Hindlimb muscle (tissue), 1 donor: Measurements from ENCODE around the gene FAM83C. TPM values are rescaled to one million over a fixed set of nuclear protein-coding genes. Genes with fewer than 3 reads are reported as not detected.
A peak's percentile ranks its signal among the peaks of the same experiment; 100 is the strongest.

Experiments
- DNase-seq: peaks from one replicate; pipeline ENCODE4 v3.0.0-alpha.2; 2013
- polyA plus RNA-seq: library from polyadenylated mRNA; unstranded; fragments of 120-200 nt; gene quantifications from one replicate; pipeline ENCODE4 v1.2.1, GENCODE V29; 2013; ENCODE audit not compliant: insufficient read length

Gene FAM83C
- polyA plus RNA-seq, 1 donor: 0.17 TPM

GRCh38 chr20:35283441-35284266, 8.6 kb downstream of the FAM83C start:
- DNase-seq: no peak

- no peak for DNase-seq
Observed at GRCh38 chr20:35281506-35282101, 10.6 kb downstream of the FAM83C start.

- DNase-seq: no peak
Observed at GRCh38 chr20:35280523-35280922, 11.7 kb downstream of the FAM83C start.

GRCh38 chr20:35279533-35280174, 12.6 kb downstream of the FAM83C start:
- no peak for DNase-seq

- DNase-seq: no peak
Observed at GRCh38 chr20:35279040-35279439, 13.2 kb downstream of the FAM83C start.

GRCh38 chr20:35277531-35278395, 14.5 kb downstream of the FAM83C start, which contains the start of gene MMP24OS:
MMP24OS (minus strand) TSS chr20:35278122; CDS start chr20:35277929, 193 bp downstream.
- peak; percentile 82 for DNase-seq

GRCh38 chr20:35277127-35277526, 15.1 kb downstream of the FAM83C start:
- no peak for DNase-seq

GRCh38 chr20:35276408-35276807, 15.8 kb downstream of the FAM83C start:
- DNase-seq: no peak

- no peak for DNase-seq
Observed at GRCh38 chr20:35275741-35276251, 16.4 kb downstream of the FAM83C start.

GRCh38 chr20:35274172-35275092, 17.8 kb downstream of the FAM83C start:
- DNase-seq: no peak

- DNase-seq: no peak
Observed at GRCh38 chr20:35273449-35274171, 18.6 kb downstream of the FAM83C start.

- DNase-seq: no peak
Observed at GRCh38 chr20:35271904-35272303, 20.3 kb downstream of the FAM83C start.

GRCh38 chr20:35271073-35271882, 20.9 kb downstream of the FAM83C start:
- no peak for DNase-seq

- no peak for DNase-seq
Observed at GRCh38 chr20:35270021-35270902, 22.0 kb downstream of the FAM83C start.

GRCh38 chr20:35269055-35269781, 23.0 kb downstream of the FAM83C start:
- DNase-seq: no peak

- DNase-seq: no peak
Observed at GRCh38 chr20:35267092-35267491, 25.1 kb downstream of the FAM83C start.

GRCh38 chr20:35264755-35265154, 27.5 kb downstream of the FAM83C start:
- DNase-seq: no peak
